Neural progenitor cell (in vitro differentiated cells): Measurements from ENCODE around the gene HCLS1. TPM values are rescaled to one million over a fixed set of nuclear protein-coding genes. Genes with fewer than 3 reads are reported as not detected.
"Not testable (repeated sequence)": the region's sequence is repeated elsewhere in the genome, so short reads cannot be mapped to it uniquely, and the experiment has no call there.

ENCODE experiments used
- DNase-seq: peaks from one replicate; pipeline ENCODE4 v3.0.0-alpha.2; 2016; ENCODE audit warnings: low spot score
- H2AFZ ChIP-seq: fragments of 200-600 bp; sonication (generic); replicated peaks from 2 replicates; pipeline ENCODE4 v1.6.1; 2016; ENCODE audit warnings: antibody characterized with exemption
- H3F3A ChIP-seq: fragments of 200-600 bp; sonication (generic); 2 replicates; pipeline ENCODE4 v1.6.1; 2016; ENCODE audit warnings: antibody characterized with exemption, low read depth
- H3K27ac ChIP-seq: fragments of 200-600 bp; sonication (generic); 2 replicates; pipeline ENCODE4 v1.5.1; 2016; ENCODE audit warnings: mild to moderate bottlenecking
- H3K27me3 ChIP-seq: fragments of 200-600 bp; sonication (generic); 2 replicates; pipeline ENCODE4 v1.6.1; 2016; ENCODE audit warnings: mild to moderate bottlenecking, moderate library complexity
- H3K36me3 ChIP-seq: fragments of 200-600 bp; sonication (generic); 2 replicates; pipeline ENCODE4 v1.5.1; 2016
- H3K4me1 ChIP-seq: fragments of 200-600 bp; sonication (generic); 2 replicates; pipeline ENCODE4 v1.6.1; 2016; ENCODE audit warnings: mixed run types
- H3K4me2 ChIP-seq: fragments of 200-600 bp; sonication (generic); 2 replicates; pipeline ENCODE4 v1.6.1; 2016
- H3K4me3 ChIP-seq: fragments of 200-600 bp; sonication (generic); 2 replicates; pipeline ENCODE4 v1.5.1; 2016
- H3K79me2 ChIP-seq: fragments of 200-600 bp; sonication (generic); 2 replicates; pipeline ENCODE4 v1.6.1; 2016; ENCODE audit warnings: low read depth
- H3K9ac ChIP-seq: fragments of 200-600 bp; sonication (generic); 2 replicates; pipeline ENCODE4 v1.6.1; 2016
- H3K9me3 ChIP-seq: fragments of 200-600 bp; sonication (generic); 2 replicates; pipeline ENCODE4 v1.5.1; 2016; ENCODE audit warnings: low read depth
- H4K20me1 ChIP-seq: fragments of 200-600 bp; sonication (generic); 2 replicates; pipeline ENCODE4 v1.6.1; 2016; ENCODE audit warnings: low read depth
- H3K27ac Mint-ChIP-seq: 3 replicates; pipeline ENCODE4 v1.8.0; 2021; ENCODE audit warnings: mixed read lengths
- H3K27me3 Mint-ChIP-seq: 2 replicates; pipeline ENCODE4 v1.8.0; 2022; ENCODE audit warnings: low read depth, mild to moderate bottlenecking, inconsistent platforms, moderate library complexity, mixed read lengths; ENCODE audit not compliant: insufficient read depth
- H3K36me3 Mint-ChIP-seq: 3 replicates; pipeline ENCODE4 v1.8.0; 2021; ENCODE audit warnings: mixed read lengths
- H3K4me1 Mint-ChIP-seq: 3 replicates; pipeline ENCODE4 v1.8.0; 2021; ENCODE audit warnings: mixed read lengths
- H3K4me3 Mint-ChIP-seq: 3 replicates; pipeline ENCODE4 v1.8.0; 2021; ENCODE audit warnings: mild to moderate bottlenecking, moderate library complexity, mixed read lengths
- H3K9me3 Mint-ChIP-seq: 3 replicates; pipeline ENCODE4 v1.8.0; 2020; ENCODE audit warnings: mixed read lengths
- CTCF ChIP-seq: fragments of 200-600 bp; sonication (generic); IDR thresholded peaks from 2 replicates; pipeline ENCODE4 v1.5.1; 2017; ENCODE audit warnings: antibody characterized with exemption, mild to moderate bottlenecking
- EZH2 ChIP-seq: fragments of 200-600 bp; sonication (generic); IDR thresholded peaks from 2 replicates; pipeline ENCODE4 v1.6.1; 2017; ENCODE audit warnings: antibody characterized with exemption, mild to moderate bottlenecking, moderate library complexity
- EZH2phosphoT487 ChIP-seq: fragments of 200-600 bp; sonication (generic); IDR thresholded peaks from 2 replicates; pipeline ENCODE4 v1.6.1; 2017; ENCODE audit warnings: antibody characterized with exemption
- total RNA-seq: library from RNA; depleted of rRNA; stranded (reverse); fragments of >200 nt; gene quantifications from 2 replicates; pipeline ENCODE4 v1.2.3, GENCODE V29; 2015; ENCODE audit warnings: low replicate concordance

The HCLS1 gene
- total RNA-seq, 1 donor from 2014 or later = not detected

GRCh38 chr3:121595765-121596406 is 64.8 kb downstream of the HCLS1 start:
- Histone ChIP-seq H3K9ac (no peak overlapping the region), H3K9me3 (no peaks in the 10 kb centered on the region), H3K4me3 (no peak overlapping the region), H2AFZ (no peak overlapping the region), H3K4me2 (no peak overlapping the region), H3K79me2 (no peaks in the 10 kb centered on the region), H3K4me1 (no peaks in the 10 kb centered on the region), H3K36me3 (no peaks in the 10 kb centered on the region), H3F3A (peaks cover 8% of the 10 kb centered on the region), H3K27ac (no peak overlapping the region), H3K27me3 (no peaks in the 10 kb centered on the region), H4K20me1 (no peaks in the 10 kb centered on the region)
- Mint-ChIP-seq H3K27ac (no peak overlapping the region), H3K9me3 (no peaks in the 10 kb centered on the region), H3K4me1 (peaks cover 3% of the 10 kb centered on the region), H3K4me3 (no peak overlapping the region), H3K27me3 (peaks cover 2% of the 10 kb centered on the region), H3K36me3 (no peaks in the 10 kb centered on the region)
- TF ChIP-seq CTCF (no peak), EZH2 (no peak), EZH2phosphoT487 (no peak)
- DNase-seq = no peak

- Mint-ChIP-seq H3K4me1 (peaks cover 3% of the 10 kb centered on the region), H3K9me3 (no peaks in the 10 kb centered on the region), H3K27me3 (peaks cover 2% of the 10 kb centered on the region), H3K36me3 (no peaks in the 10 kb centered on the region), H3K4me3 (no peak overlapping the region), H3K27ac (no peak overlapping the region)
- no peak overlapping the region for H2AFZ ChIP-seq
- TF ChIP-seq EZH2 (no peak), EZH2phosphoT487 (no peak), CTCF (no peak)
- no peaks in the 10 kb centered on the region for H4K20me1 ChIP-seq
- peaks cover 8% of the 10 kb centered on the region for H3F3A ChIP-seq
- H3K4me1 ChIP-seq = no peaks in the 10 kb centered on the region
- DNase-seq = no peak
- H3K79me2 ChIP-seq = no peaks in the 10 kb centered on the region
- H3K9me3 ChIP-seq = no peaks in the 10 kb centered on the region
- no peaks in the 10 kb centered on the region for H3K36me3 ChIP-seq
- H3K4me3 ChIP-seq = no peak overlapping the region
- no peak overlapping the region for H3K4me2 ChIP-seq
- H3K9ac ChIP-seq = no peak overlapping the region
- no peaks in the 10 kb centered on the region for H3K27me3 ChIP-seq
- no peak overlapping the region for H3K27ac ChIP-seq
Measured at GRCh38 chr3:121594850-121595249, 65.9 kb downstream of the HCLS1 start.

GRCh38 chr3:121593806-121594205 is 66.9 kb downstream of the HCLS1 start:
- H4K20me1 ChIP-seq, H3K4me3 Mint-ChIP-seq, H3K27ac ChIP-seq, H3K79me2 ChIP-seq, H3K27me3 ChIP-seq, H3K9me3 ChIP-seq, H3F3A ChIP-seq, H3K4me1 Mint-ChIP-seq, H3K4me1 ChIP-seq, DNase-seq, H3K27ac Mint-ChIP-seq, H2AFZ ChIP-seq, H3K9ac ChIP-seq, H3K4me2 ChIP-seq, H3K27me3 Mint-ChIP-seq, H3K9me3 Mint-ChIP-seq, H3K4me3 ChIP-seq, H3K36me3 Mint-ChIP-seq, H3K36me3 ChIP-seq: not testable (repeated sequence)

- peaks cover 3% of the 10 kb centered on the region for H3K4me1 Mint-ChIP-seq
- Histone ChIP-seq H3K27me3 (no peaks in the 10 kb centered on the region), H3K4me2 (no peak within 1 kb of the TSS), H3K79me2 (no peaks in the 10 kb centered on the region), H3K27ac (no peak within 1 kb of the TSS), H3K36me3 (no peaks in the 10 kb centered on the region), H2AFZ (peak within 1 kb of the TSS; percentile 68), H3K4me1 (no peaks in the 10 kb centered on the region), H3K4me3 (no peak within 1 kb of the TSS), H3K9ac (no peak within 1 kb of the TSS), H4K20me1 (no peaks in the 10 kb centered on the region), H3K9me3 (no peaks in the 10 kb centered on the region), H3F3A (peaks cover 8% of the 10 kb centered on the region)
- H3K27me3 Mint-ChIP-seq = peaks cover 2% of the 10 kb centered on the region
- DNase-seq = peak; percentile 17
- H3K36me3 Mint-ChIP-seq = no peaks in the 10 kb centered on the region
- H3K9me3 Mint-ChIP-seq = no peaks in the 10 kb centered on the region
- TF ChIP-seq EZH2 = no peak
- no peak for TF ChIP-seq CTCF
- H3K27ac Mint-ChIP-seq = no peak within 1 kb of the TSS
- H3K4me3 Mint-ChIP-seq = no peak within 1 kb of the TSS
Measured at GRCh38 chr3:121592856-121593702, 67.6 kb downstream of the HCLS1 start, which contains the start of gene FBXO40. Gene FBXO40 (plus strand): TSS chr3:121593379. CDS start chr3:121620576, 27,197 bp downstream.
